GM19023 (cell line): ENCODE data around the gene CLTCL1.
"Not testable (repeated sequence)": the region's sequence is repeated elsewhere in the genome, so short reads cannot be mapped to it uniquely, and the experiment has no call there.

Experiments used
- ATAC-seq: cut with Tn5 transposase; IDR thresholded peaks from one replicate; pipeline ENCODE4 v1.9.1; 2021; ENCODE audit warnings: mild to moderate bottlenecking, moderate library complexity; ENCODE audit not compliant: unreplicated experiment

Gene CLTCL1

GRCh38 chr22:19291580-19292457 lies at the start of gene CLTCL1:
CLTCL1 (minus strand) TSS chr22:19291719; CDS start chr22:19291641, 78 bp downstream.
- ATAC-seq, result peak; percentile 67

DNA sequence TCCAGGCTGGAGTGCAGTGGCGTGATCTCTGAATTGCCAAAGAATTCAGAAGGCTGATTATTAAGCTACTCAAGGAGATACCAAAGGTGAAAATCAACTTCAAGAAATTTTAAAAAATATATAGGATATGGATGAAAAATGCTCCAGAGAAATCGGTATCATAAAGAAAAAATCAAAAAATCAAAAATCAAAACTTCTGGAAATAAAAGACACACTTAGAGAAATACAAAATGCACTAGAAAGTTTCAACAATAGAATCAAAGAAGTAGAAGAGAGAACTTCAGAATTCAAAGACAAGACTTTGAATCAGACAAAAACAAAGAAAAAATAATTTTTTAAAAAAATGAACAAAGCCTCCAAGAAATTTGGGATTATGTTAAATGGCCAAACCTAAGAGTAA lies 45.6 kb upstream of the CLTCL1 start:
- no peak for ATAC-seq

- ATAC-seq, result no peak
Measured at GRCh38 chr22:19336133-19337075, 44.9 kb upstream of the CLTCL1 start.

GRCh38 chr22:19331975-19332374 lies 40.5 kb upstream of the CLTCL1 start:
- no peak for ATAC-seq

GRCh38 chr22:19331474-19331873 lies 40.0 kb upstream of the CLTCL1 start:
- no peak for ATAC-seq

- no peak for ATAC-seq
Measured at GRCh38 chr22:19330865-19331418, 39.4 kb upstream of the CLTCL1 start.

DNA sequence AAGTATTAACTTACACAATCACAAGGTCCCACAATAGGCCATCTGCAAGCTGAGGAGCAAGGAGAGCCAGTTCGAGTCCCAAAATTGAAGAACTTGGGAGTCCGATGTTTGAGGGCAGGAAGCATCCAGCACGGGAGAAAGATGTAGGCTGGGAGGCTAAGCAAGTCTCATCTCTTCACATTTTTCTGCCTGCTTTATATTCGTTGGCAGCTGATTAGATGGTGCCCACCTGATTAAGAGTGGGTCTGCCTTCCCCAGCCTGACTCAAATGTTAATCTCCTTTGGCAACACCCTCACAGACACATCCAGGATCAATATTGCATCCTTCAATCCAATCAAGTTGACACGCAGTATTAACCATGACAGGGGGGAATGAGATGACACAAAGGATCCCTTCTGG lies 38.7 kb upstream of the CLTCL1 start:
- ATAC-seq, result not testable (repeated sequence)

DNA sequence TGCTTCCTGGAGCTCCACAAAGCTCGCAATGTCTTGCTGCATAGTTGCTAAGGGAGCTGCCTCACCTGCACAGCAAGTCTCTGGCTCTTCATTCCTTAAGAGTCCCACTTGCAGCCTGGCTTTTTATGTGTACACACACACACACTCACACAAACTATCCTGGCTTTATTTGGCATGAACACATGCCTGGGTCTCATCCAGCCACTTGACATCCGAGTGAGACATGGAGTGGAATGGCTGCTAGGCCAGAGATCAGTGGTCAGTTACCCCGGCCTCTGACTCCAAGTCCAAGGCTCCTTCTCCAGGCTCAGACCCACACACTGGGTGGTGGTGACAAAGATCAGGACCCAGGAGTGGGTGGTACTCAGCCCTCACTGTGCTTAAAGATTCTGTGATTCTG lies 37.9 kb upstream of the CLTCL1 start:
- ATAC-seq, result no peak

DNA sequence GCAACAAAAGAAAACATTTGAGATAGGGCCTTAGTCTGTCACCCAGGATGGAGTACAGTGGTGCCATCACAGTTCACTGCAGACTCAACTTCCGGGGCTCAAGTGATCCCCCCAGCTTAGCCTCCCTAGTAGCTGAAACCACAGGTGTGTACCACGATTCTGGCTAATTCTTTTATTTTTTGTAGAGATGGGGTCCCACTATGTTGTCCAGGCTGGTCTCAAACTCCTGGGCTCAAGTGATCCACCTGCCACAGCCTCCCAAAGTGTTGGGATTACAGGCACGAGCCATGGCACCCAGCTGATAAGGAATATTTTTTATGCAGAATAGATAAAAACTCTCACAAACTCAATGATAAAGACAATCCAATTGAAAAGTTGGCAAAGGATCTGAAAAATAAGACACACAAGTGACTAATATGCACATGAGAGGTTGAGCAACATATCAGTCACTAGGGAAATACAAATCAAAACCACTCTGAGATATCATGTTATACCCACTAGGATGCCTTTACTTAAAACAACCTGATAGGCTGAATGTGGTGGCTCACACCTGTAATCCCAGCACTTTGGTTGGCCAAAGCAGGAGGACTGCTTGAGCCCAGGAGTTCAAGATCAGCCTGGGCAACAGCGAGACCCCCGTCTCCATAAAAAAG lies 33.9 kb upstream of the CLTCL1 start:
- ATAC-seq, result no peak

GRCh38 chr22:19323420-19323819 lies 31.9 kb upstream of the CLTCL1 start:
- ATAC-seq, result not testable (repeated sequence)

DNA sequence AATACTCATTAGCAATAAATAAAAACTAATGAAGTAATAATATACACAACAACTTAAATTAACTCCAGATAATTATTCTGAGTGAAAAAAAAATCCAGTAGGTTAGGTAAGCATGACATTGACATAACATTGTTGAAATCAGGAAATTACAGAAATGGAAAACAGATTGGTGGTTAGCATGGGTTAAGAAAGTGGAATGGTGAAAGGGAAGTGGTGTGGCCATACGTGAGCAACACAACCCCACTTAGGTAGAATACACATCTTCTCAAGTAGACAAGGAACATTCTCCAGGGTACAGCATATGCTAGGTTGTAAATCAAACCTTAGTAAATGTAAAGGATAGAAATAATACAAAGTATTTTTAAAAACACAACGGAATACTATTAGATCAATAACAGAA lies 30.2 kb upstream of the CLTCL1 start:
- no peak for ATAC-seq

GRCh38 chr22:19320136-19320535 lies 28.6 kb upstream of the CLTCL1 start:
- ATAC-seq, result not testable (repeated sequence)

GRCh38 chr22:19319281-19319680 lies 27.8 kb upstream of the CLTCL1 start:
- ATAC-seq, result no peak

GRCh38 chr22:19317865-19318264 lies 26.3 kb upstream of the CLTCL1 start:
- ATAC-seq, result no peak

- ATAC-seq, result no peak
Measured at GRCh38 chr22:19307872-19308271, 16.4 kb upstream of the CLTCL1 start.

DNA sequence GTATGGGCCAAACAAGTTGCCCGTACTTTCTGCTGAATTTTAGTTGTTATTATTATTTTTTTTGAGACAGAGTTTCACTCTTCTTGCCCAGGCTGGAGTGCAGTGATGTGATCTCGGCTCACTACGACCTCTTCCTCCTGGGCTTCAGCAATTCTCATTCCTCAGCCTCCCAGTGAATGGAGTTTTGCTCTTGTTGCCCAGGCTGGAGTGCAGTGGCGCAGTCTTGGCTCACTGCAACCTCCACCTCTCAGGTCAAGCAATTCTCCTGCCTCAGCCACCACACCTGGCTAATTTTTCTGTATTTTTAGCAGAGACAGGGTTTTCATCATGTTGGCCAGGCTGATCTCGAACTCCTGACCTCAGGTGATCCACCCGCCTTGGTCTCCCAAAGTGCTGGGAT lies 15.0 kb upstream of the CLTCL1 start:
- ATAC-seq, result not testable (repeated sequence)

- ATAC-seq, result no peak
Measured at GRCh38 chr22:19304547-19304946, 13.0 kb upstream of the CLTCL1 start.

DNA sequence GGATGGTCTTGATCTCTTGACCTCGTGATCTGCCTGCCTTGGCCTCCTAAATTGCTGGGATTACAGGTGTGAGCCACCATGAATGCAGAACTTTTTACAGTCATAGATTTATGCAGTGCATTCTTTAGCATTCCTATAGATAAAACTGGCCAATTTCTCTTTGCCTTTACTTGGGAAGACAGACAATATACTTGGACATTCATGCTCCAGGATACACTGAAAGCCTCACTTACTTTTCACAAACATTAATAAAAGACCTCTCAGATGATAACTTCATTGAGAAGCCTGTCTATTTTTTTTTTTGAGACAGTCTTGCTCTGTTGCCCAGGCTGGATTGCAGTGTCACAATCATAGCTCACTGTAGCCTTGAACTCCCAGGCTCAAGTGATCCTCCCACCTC lies 12.3 kb upstream of the CLTCL1 start:
- ATAC-seq, result no peak

- ATAC-seq, result no peak
Measured at GRCh38 chr22:19295733-19296132, 4.2 kb upstream of the CLTCL1 start.

DNA sequence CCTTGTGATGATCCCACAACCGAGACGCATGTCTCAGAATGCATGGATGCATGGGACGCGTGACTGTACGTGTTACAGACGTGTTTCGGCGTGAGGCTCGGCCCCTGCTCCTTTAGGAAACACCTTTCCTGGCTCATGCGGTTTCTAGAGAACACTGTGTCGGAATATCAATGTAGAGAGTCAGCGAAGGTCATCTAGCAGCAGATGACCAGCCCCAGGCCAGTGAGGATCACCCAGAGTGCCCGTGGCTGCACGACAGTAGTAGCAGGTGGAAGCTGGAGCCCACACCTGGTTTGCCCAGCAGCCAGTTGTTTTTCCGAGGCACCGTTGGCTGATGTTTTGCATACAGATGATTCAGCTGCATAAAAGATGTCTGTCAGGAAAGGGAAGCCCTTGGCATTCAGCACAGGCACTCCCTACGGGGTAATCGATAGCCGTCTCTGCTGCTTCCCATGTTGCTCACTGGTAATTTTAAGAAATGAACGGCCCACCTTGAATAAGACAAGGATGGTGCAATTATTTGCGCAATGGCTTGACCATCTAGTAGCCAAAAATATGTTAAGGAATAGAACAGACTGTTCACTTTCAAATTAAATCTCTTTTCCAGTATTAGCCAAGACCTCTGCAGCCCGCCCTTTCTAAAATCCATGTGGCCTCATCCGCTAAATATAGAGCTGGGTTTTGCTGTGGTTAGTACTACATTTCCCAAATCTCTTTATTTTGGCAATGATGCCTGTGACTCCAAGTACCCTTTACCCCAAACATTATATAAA lies 1.1 kb upstream of the CLTCL1 start:
- ATAC-seq, result no peak
